ENCODE measurements around the gene L3MBTL4. TPM values are rescaled to one million over a fixed set of nuclear protein-coding genes. Genes with fewer than 3 reads are reported as not detected.

The L3MBTL4 gene
- total RNA-seq, 2 experiments from 2014 or later = 0.05 TPM; not detected in 1

DNA sequence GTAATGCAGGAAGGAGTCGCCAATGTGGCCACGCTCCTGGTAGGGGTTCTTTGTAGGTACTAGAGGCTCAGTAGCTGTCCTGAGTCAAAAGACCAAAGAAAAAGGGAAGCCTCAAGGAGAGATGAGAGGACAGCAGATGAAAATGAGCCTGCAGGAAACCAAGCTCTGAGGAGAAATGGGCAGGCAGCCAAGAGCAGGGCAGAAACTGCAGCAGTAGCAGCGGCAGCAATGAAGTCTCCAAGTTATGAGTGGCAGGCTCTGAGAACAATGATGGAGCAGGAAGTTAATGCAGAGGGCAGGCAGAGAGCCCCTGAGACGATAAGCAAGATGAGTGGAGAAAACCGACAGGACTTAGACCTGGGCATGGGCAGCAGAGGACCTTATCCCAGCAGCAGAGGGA, 471.2 kb downstream of the L3MBTL4 start:
- Mint-ChIP-seq H3K9me3 (ENCODE audit: low read depth) (no peaks in the 10 kb centered on the region), H3K27me3 (no peaks in the 10 kb centered on the region)
- CTCF ChIA-PET = interaction anchor here (0.6 kb wide), 1 partner anchor 293 kb away, joined by 3 read pairs; no protein-coding TSS in a partner anchor

DNA sequence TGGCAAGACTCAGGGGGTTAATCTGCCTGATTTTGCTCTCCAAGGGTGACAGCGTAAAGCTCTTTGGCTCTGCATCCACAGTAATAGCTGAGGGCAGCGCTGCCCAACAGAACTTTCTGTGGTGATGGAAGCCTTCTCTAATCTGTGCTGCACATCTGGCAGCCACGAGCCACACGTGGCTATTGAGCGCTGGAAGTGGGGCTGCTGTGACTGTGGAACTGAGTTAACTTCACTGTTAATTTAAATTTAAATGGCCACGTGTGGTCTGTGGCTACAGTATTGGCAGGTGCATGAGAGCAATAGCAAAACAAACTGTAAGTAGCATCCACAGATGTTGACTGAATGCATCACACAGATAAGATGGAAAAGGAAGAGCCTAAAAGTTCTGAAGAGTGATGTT, 472.1 kb downstream of the L3MBTL4 start:
- H3K9me3 Mint-ChIP-seq (ENCODE audit: low read depth) = no peaks in the 10 kb centered on the region
- no peaks in the 10 kb centered on the region for H3K4me1 Mint-ChIP-seq
- CTCF ChIA-PET = no interaction called here
- no peak for ATAC-seq
- no peak overlapping the region for H3K27ac Mint-ChIP-seq
- DNase-seq = no peak
- no peaks in the 10 kb centered on the region for H3K27me3 Mint-ChIP-seq
- H3K4me3 Mint-ChIP-seq = no peak overlapping the region
- no peaks in the 10 kb centered on the region for H3K36me3 Mint-ChIP-seq

More for the DNA sequence above, 471.2 kb downstream of the L3MBTL4 start:
- DNase-seq (no peak), ATAC-seq (no peak)
- no peak overlapping the region for H3K27ac Mint-ChIP-seq
- no peak overlapping the region for H3K4me3 Mint-ChIP-seq
- no peaks in the 10 kb centered on the region for H3K36me3 Mint-ChIP-seq
- H3K4me1 Mint-ChIP-seq = no peaks in the 10 kb centered on the region

DNA sequence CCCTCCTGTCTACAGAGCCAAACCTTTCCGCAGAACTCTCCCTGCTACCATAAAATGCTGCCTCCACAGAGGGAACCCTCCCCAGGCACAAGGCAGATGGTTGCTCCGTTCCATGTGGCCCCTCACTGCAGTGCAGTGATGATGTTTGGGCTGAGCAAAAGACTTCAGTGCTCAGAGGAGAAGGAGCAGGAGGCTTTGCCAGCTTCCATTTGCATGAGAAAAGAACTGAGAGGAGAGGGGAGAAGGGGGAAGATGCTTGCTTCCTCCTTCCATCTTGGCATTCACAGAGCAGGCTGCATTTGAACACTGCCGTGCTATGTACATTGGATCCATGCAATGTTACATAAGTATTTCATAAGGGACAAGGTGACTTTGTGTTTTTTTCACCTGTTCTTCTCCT, 472.8 kb downstream of the L3MBTL4 start:
- Mint-ChIP-seq H3K27me3 (no peaks in the 10 kb centered on the region), H3K27ac (no peak overlapping the region), H3K4me1 (no peaks in the 10 kb centered on the region), H3K4me3 (no peak overlapping the region), H3K9me3 (ENCODE audit: low read depth) (no peaks in the 10 kb centered on the region), H3K36me3 (no peaks in the 10 kb centered on the region)
- CTCF ChIA-PET = no interaction called here
- ATAC-seq = no peak
- no peak for DNase-seq

DNA sequence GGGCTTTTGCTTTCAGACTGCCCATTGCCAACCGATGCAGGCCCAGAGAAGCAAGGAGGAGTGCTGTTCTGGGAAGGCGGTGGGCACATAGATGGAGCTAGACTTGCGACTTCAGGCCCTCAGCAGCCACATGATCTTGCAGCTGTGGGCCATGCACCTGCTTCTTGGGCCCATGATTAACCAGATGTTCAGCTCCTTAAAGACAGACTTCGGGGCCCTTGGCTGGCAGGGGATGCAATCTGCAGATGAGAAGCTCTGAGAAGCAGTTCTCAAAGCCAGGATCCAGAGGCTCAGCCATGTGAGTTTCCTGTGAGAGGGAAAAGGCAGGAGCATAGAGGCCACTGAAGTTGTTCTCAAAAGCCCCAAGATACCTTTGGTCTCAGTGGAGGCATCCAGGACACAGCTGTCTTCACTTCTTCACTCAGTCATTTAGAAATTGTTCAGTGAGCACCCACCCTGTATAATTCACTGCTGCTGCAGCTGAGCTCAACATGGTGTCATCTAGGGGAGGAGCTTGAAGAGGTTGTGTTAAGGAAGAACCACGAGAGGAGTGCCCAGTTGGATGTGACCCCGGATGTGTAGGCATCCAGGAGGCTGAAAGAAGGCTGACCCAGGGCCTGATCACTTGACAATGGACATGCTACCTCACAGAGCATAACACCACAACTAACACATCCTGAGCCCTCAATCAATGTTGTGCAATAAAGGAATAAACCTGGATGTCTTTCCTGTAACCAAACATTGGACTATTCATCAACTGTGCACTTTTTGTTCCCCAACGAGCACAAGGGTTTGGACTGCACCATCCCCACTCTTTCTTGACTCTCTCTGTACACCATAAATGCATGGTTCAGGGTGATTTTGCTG, 474.7 kb downstream of the L3MBTL4 start:
- H3K4me3 Mint-ChIP-seq = no peak overlapping the region
- no peak overlapping the region for H3K27ac Mint-ChIP-seq
- CTCF ChIA-PET = no interaction called here
- no peaks in the 10 kb centered on the region for H3K27me3 Mint-ChIP-seq
- ATAC-seq (no peak), DNase-seq (no peak)
- no peaks in the 10 kb centered on the region for H3K4me1 Mint-ChIP-seq
- H3K9me3 Mint-ChIP-seq (ENCODE audit: low read depth) = no peaks in the 10 kb centered on the region
- no peaks in the 10 kb centered on the region for H3K36me3 Mint-ChIP-seq

- no peak for ATAC-seq
- H3K9me3 Mint-ChIP-seq (ENCODE audit: low read depth) = peaks cover 2% of the 10 kb centered on the region
- CTCF ChIA-PET = no interaction called here
- no peak overlapping the region for H3K4me3 Mint-ChIP-seq
- H3K27ac Mint-ChIP-seq = no peak overlapping the region
- H3K4me1 Mint-ChIP-seq = no peaks in the 10 kb centered on the region
- H3K36me3 Mint-ChIP-seq = no peaks in the 10 kb centered on the region
- no peak for DNase-seq
- H3K27me3 Mint-ChIP-seq = no peaks in the 10 kb centered on the region
Observed at GRCh38 chr18:5937795-5938194, 476.9 kb downstream of the L3MBTL4 start.

- no peak overlapping the region for H3K27ac Mint-ChIP-seq
- no peak for ATAC-seq
- no peak overlapping the region for H3K4me3 Mint-ChIP-seq
- H3K4me1 Mint-ChIP-seq = no peaks in the 10 kb centered on the region
- H3K9me3 Mint-ChIP-seq (ENCODE audit: low read depth) = peaks cover 2% of the 10 kb centered on the region
- H3K36me3 Mint-ChIP-seq = no peaks in the 10 kb centered on the region
- DNase-seq = no peak
- H3K27me3 Mint-ChIP-seq = no peaks in the 10 kb centered on the region
- CTCF ChIA-PET = no interaction called here
Observed at GRCh38 chr18:5937121-5937520, 477.6 kb downstream of the L3MBTL4 start.

DNA sequence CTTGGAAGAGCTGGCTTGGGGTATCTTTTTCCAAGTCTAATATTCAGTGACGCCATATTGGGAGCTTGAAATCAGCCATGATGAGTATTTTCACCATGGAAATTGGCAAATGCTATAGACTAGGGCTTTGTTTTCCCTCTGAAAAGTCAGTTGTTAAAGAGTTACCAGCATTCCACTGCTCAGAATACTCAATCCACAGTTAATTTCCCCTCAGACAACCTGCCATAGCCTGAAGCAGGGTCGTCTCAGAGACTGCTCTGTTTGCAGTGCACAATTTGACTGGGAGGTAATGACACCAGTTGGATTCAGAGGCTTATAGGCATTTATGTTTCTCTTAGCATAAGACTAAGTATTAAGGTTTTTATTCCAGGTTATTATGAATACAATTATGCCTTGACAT, 483.9 kb downstream of the L3MBTL4 start:
- no peaks in the 10 kb centered on the region for H3K4me1 Mint-ChIP-seq
- H3K36me3 Mint-ChIP-seq = no peaks in the 10 kb centered on the region
- ATAC-seq = no peak

DNA sequence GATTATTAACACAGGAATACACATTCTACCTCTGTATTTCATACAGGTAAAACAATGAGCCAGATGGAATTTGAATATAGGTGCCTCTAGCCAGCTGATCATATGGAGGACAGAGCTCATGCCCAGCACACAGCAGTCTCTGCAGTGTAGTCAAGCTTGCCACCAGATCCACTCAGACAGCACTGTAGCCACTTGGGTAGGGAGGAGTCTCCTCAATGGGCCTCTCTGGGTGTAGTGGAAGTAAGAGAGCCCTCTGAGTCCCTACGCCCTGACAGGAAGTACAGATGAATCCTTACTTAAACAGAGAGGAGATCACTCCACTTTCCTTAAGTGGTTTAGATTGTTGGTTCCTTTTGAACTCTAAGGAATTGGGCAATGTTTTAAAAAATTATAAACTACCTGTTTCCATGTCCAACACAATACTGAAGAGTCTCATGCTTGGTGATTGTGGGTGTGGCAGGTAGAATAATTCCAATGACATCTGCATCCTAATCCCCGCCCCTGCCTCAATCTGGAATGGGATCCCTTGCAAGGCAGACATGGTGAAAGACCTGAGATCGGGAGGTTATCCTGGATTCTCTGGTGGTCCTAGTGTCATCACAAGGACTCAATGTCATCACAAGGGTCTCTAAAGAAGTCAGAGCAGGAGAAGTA, 496.4 kb downstream of the L3MBTL4 start:
- no peak overlapping the region for H3K27ac Mint-ChIP-seq
- DNase-seq (no peak), ATAC-seq (no peak)
- H3K4me1 Mint-ChIP-seq = no peaks in the 10 kb centered on the region
- no peaks in the 10 kb centered on the region for H3K27me3 Mint-ChIP-seq
- H3K36me3 Mint-ChIP-seq = no peaks in the 10 kb centered on the region
- H3K9me3 Mint-ChIP-seq (ENCODE audit: low read depth) = peaks cover 2% of the 10 kb centered on the region
- CTCF ChIA-PET = no interaction called here
- no peak overlapping the region for H3K4me3 Mint-ChIP-seq

More for the DNA sequence above, 483.9 kb downstream of the L3MBTL4 start:
- H3K27ac Mint-ChIP-seq = no peak overlapping the region
- no peak for DNase-seq
- CTCF ChIA-PET = no interaction called here
- H3K4me3 Mint-ChIP-seq = no peak overlapping the region
- no peaks in the 10 kb centered on the region for H3K27me3 Mint-ChIP-seq
- H3K9me3 Mint-ChIP-seq (ENCODE audit: low read depth) = peaks cover 8% of the 10 kb centered on the region

GRCh38 chr18:5914951-5915350, 499.8 kb downstream of the L3MBTL4 start:
- Mint-ChIP-seq H3K4me3 (no peak overlapping the region), H3K36me3 (no peaks in the 10 kb centered on the region), H3K9me3 (ENCODE audit: low read depth) (peaks cover 2% of the 10 kb centered on the region), H3K27ac (no peak overlapping the region), H3K27me3 (no peaks in the 10 kb centered on the region), H3K4me1 (no peaks in the 10 kb centered on the region)
- no peak for DNase-seq
- ATAC-seq = no peak
- CTCF ChIA-PET = no interaction called here

DNA sequence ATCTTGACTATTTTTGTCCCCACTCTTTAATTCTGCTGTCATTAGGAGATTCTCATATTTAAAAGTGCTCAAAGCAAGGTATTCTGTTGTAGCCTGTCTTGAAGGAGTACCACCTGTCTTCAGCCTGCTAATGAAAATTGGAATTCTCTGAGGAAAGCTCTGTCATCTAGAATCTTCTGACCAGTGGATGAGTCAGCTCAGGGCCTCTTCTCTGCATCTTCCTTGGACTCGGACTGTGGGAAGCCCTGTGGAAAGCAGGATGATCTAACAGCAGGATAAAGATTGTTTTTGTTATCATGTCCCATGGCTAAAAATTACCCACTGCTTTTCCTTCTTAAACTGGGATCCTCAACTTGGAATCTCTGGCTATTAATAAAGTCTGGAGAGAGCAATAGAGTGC, 500.7 kb downstream of the L3MBTL4 start:
- H3K4me1 Mint-ChIP-seq = no peaks in the 10 kb centered on the region
- no peak for ATAC-seq
- CTCF ChIA-PET = no interaction called here
- no peak overlapping the region for H3K27ac Mint-ChIP-seq
- peaks cover 2% of the 10 kb centered on the region for H3K9me3 Mint-ChIP-seq (ENCODE audit: low read depth)
- no peak for DNase-seq
- no peaks in the 10 kb centered on the region for H3K36me3 Mint-ChIP-seq
- H3K27me3 Mint-ChIP-seq = no peaks in the 10 kb centered on the region
- no peak overlapping the region for H3K4me3 Mint-ChIP-seq

DNA sequence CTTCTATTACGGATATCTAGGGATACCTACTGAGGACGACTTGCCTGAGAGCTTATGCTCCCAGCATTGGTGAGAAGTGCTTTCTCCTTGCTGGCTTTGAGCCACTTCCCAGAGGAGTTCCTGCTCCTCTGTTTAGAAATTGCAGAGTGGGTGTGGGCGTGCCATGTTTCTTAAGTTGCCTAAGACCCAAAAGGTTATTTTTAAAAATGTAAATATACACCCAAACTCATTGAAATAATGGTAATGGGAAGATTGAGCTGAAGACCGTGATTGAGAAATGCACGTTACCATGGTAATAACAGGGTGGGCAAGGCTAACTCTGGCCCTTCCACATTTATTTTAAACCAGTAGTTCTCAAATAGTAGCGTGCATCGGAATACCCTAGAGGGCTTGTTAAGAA, 502.1 kb downstream of the L3MBTL4 start:
- Mint-ChIP-seq H3K27ac (no peak overlapping the region), H3K4me1 (no peaks in the 10 kb centered on the region), H3K9me3 (ENCODE audit: low read depth) (peaks cover 2% of the 10 kb centered on the region), H3K36me3 (no peaks in the 10 kb centered on the region), H3K27me3 (no peaks in the 10 kb centered on the region), H3K4me3 (no peak overlapping the region)
- CTCF ChIA-PET = no interaction called here
- DNase-seq = no peak
- ATAC-seq = no peak

DNA sequence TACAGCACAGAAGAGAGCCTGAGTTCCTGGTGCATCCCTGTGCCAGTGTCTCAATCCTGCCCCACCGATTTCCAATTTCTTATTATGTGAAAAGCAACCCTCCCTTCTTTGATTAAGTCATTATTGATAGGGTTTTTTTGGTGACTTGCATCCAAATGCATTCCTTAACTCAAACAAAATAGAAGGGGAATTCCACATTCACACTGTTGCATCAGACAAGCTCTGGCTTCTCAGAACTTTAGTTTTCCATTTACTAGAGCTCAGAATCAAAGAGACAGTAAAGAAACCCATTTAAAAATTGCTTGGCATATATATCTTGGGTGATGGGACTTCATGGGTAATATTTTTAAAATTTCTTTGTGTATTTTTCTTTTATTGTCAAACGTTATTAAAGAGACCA, 505.6 kb downstream of the L3MBTL4 start:
- Mint-ChIP-seq H3K9me3 (ENCODE audit: low read depth) (no peaks in the 10 kb centered on the region), H3K4me1 (no peaks in the 10 kb centered on the region), H3K27ac (no peak overlapping the region), H3K36me3 (no peaks in the 10 kb centered on the region), H3K27me3 (no peaks in the 10 kb centered on the region), H3K4me3 (no peak overlapping the region)
- DNase-seq (no peak), ATAC-seq (no peak)
- CTCF ChIA-PET = no interaction called here

Measured in activated CD8-positive, alpha-beta memory T cell treated with anti-CD3 and anti-CD28 coated beads, Interleukin-2, amount 10 ng/mL, durations not matched to agents 7 days and 5 days (primary cell).